HCT116 (cell line): ENCODE results near the gene TNFRSF6B. TPM values are rescaled to one million over a fixed set of nuclear protein-coding genes. Genes with fewer than 3 reads are reported as not detected.

Experiments
- ATAC-seq: fragments of 200-7000 bp; cut with Tn5 transposase; 2 replicates; pipeline ENCODE4 v1.9.1; 2020; ENCODE audit warnings: mild to moderate bottlenecking, moderate library complexity
- BruUV-seq: library from RNA; stranded (reverse); fragments of 400-500 nt; replicated peaks from 2 replicates; lab custom pipeline; 2021; lab: Mats Ljungman, UMichigan
- CTCF ChIA-PET: fragments of 300-600 bp; sonication (Branson Sonifier 250); formaldehyde crosslinking; loops from one replicate; lab custom pipeline; 2021; ENCODE audit warnings: antibody characterized with exemption; lab: Charles Lee
- POLR2A ChIA-PET: fragments of 300-600, 350-600 bp; sonication (Branson Sonifier 250); formaldehyde crosslinking; loops from one replicate; lab custom pipeline; 2021; ENCODE audit warnings: antibody characterized with exemption; lab: Charles Lee
- RAD21 ChIA-PET, 2 experiments: fragments of 300-600 bp; sonication (Branson Sonifier 250); formaldehyde crosslinking; loops; one replicate each; lab custom pipeline; 2023; ENCODE audit warnings: low total read pairs in 2 of 2; ENCODE audit not compliant: uncharacterized antibody in 2 of 2, unreplicated experiment in 2 of 2, low non-redundant PET in 1 of 2; lab: Charles Lee
- DNase-seq: peaks from one replicate; pipeline ENCODE4 v3.0.0-alpha.2; 2010; ENCODE audit warnings: low read depth, low spot score
- H2AFZ ChIP-seq: fragments of 200-600 bp; shearing (Covaris generic), sonication (generic); 2 replicates; pipeline ENCODE4 v1.6.1; 2017; ENCODE audit warnings: low read depth, mixed run types, mixed read lengths, antibody characterized with exemption, low read length; ENCODE audit not compliant: poor library complexity, severe bottlenecking
- H3K27ac ChIP-seq: 2 replicates; pipeline ENCODE4 v1.5.1; 2012; ENCODE audit warnings: low read depth, low read length
- H3K27me3 ChIP-seq: fragments of 200-600 bp; sonication (generic); 2 replicates; pipeline ENCODE4 v1.6.1; 2016; ENCODE audit warnings: mixed run types, low read length, mixed read lengths; ENCODE audit not compliant: insufficient read depth
- H3K36me3 ChIP-seq, 2 experiments: fragments of 200-500 bp in 1 of 2; fragments of 200-600 bp in 1 of 2; sonication (Bioruptor generic) in 1 of 2; sonication (generic) in 1 of 2; 2 replicates each; pipeline versions ENCODE4 v1.5.1 to v1.6.1; 2014 to 2016; ENCODE audit warnings: low read length in 2 of 2, inconsistent platforms in 1 of 2, mixed read lengths in 1 of 2, mixed run types in 1 of 2; ENCODE audit not compliant: insufficient read depth in 2 of 2, control insufficient read depth in 1 of 2
- H3K4me1 ChIP-seq, 2 experiments: fragments of 200-600 bp in 1 of 2; sonication (generic) in 1 of 2; 2 replicates each; pipeline versions ENCODE4 v1.5.1 to v1.6.1; 2012 to 2017; ENCODE audit warnings: low read length in 2 of 2, inconsistent platforms in 1 of 2, mild to moderate bottlenecking in 1 of 2, mixed read lengths in 1 of 2, mixed run types in 1 of 2, moderate library complexity in 1 of 2; ENCODE audit not compliant: insufficient read depth in 2 of 2, control insufficient read depth in 1 of 2
- H3K4me2 ChIP-seq: fragments of 200-600 bp; sonication (generic); 2 replicates; pipeline ENCODE4 v1.6.1; 2017; ENCODE audit warnings: mixed run types, low read length, mixed read lengths
- H3K4me3 ChIP-seq, 2 experiments: fragments of 200-600 bp in 1 of 2; sonication (generic) in 1 of 2; replicated peaks in 1 of 2; 2 replicates each; pipeline ENCODE4 v1.5.1; 2011 to 2016; ENCODE audit warnings: low read length in 2 of 2, control low read depth in 1 of 2, low read depth in 1 of 2, mild to moderate bottlenecking in 1 of 2, mixed read lengths in 1 of 2, mixed run types in 1 of 2
- H3K79me2 ChIP-seq: fragments of 200-600 bp; sonication (generic); 2 replicates; pipeline ENCODE4 v1.6.1; 2017; ENCODE audit warnings: mild to moderate bottlenecking, mixed run types, low read length, moderate library complexity, mixed read lengths; ENCODE audit not compliant: insufficient read depth
- H3K9ac ChIP-seq: fragments of 200-600 bp; sonication (generic); 2 replicates; pipeline ENCODE4 v1.6.1; 2016; ENCODE audit warnings: low read length, mixed read lengths
- H3K9me2 ChIP-seq: fragments of 200-600 bp; sonication (generic), shearing (Covaris generic); 2 replicates; pipeline ENCODE4 v1.6.1; 2017; ENCODE audit warnings: mixed run types, mild to moderate bottlenecking, moderate library complexity; ENCODE audit not compliant: insufficient read depth
- H3K9me3 ChIP-seq, 2 experiments: fragments of 200-500 bp in 1 of 2; fragments of 200-600 bp in 1 of 2; sonication (Bioruptor generic) in 1 of 2; sonication (generic) in 1 of 2; 2 replicates each; pipeline ENCODE4 v1.6.1; 2014 to 2017; ENCODE audit warnings: low read length in 2 of 2, mixed read lengths in 2 of 2, inconsistent platforms in 1 of 2, low read depth in 1 of 2, mild to moderate bottlenecking in 1 of 2, mixed run types in 1 of 2, moderate library complexity in 1 of 2; ENCODE audit not compliant: control insufficient read depth in 1 of 2, insufficient read depth in 1 of 2
- H4K20me1 ChIP-seq: fragments of 200-600 bp; sonication (generic), shearing (Covaris generic); 2 replicates; pipeline ENCODE4 v1.6.1; 2017; ENCODE audit warnings: mixed run types, mild to moderate bottlenecking, moderate library complexity; ENCODE audit not compliant: insufficient read depth
- CBX3 ChIP-seq: IDR thresholded peaks from 2 replicates; pipeline ENCODE4 v1.6.1; 2012; ENCODE audit warnings: low read depth
- CEBPB ChIP-seq: IDR thresholded peaks from 2 replicates; pipeline ENCODE4 v1.6.1; 2012; ENCODE audit warnings: low read depth
- EGR1 ChIP-seq: IDR thresholded peaks from 2 replicates; pipeline ENCODE4 v1.6.1; 2012; ENCODE audit warnings: low read depth
- ELF1 ChIP-seq: IDR thresholded peaks from 2 replicates; pipeline ENCODE4 v1.6.1; 2012; ENCODE audit warnings: low read depth, borderline replicate concordance
- EZH2 ChIP-seq: fragments of 200-600 bp; sonication (generic); IDR thresholded peaks from 2 replicates; pipeline ENCODE4 v1.6.1; 2017; ENCODE audit warnings: antibody characterized with exemption, mixed run types
- EZH2phosphoT487 ChIP-seq: fragments of 200-600 bp; IDR thresholded peaks from 2 replicates; pipeline ENCODE4 v1.6.1; 2018; ENCODE audit warnings: antibody characterized with exemption, borderline replicate concordance
- POLR2A ChIP-seq: IDR thresholded peaks from 2 replicates; pipeline ENCODE4 v1.7.0; 2011; ENCODE audit warnings: borderline replicate concordance; ENCODE audit not compliant: insufficient read depth, insufficient read length; ENCODE audit errors: extremely low read depth
- POLR2AphosphoS5 ChIP-seq: IDR thresholded peaks from 2 replicates; pipeline ENCODE4 v1.6.1; 2011; ENCODE audit warnings: mild to moderate bottlenecking, low read depth, low read length, moderate library complexity
- SP1 ChIP-seq: IDR thresholded peaks from 2 replicates; pipeline ENCODE4 v1.6.1; 2012; ENCODE audit warnings: low read depth
- SRF ChIP-seq: IDR thresholded peaks from 2 replicates; pipeline ENCODE4 v1.6.1; 2012; ENCODE audit warnings: low read depth
- TCF7L2 ChIP-seq: IDR thresholded peaks from 2 replicates; pipeline ENCODE4 v1.7.0; 2011; ENCODE audit warnings: borderline replicate concordance, inconsistent platforms; ENCODE audit not compliant: insufficient read depth, insufficient read length; ENCODE audit errors: extremely low read depth
- ZNF274 ChIP-seq: fragments of 200-500 bp; sonication (Bioruptor generic); IDR thresholded peaks from 2 replicates; pipeline ENCODE4 v1.6.1; 2014; ENCODE audit warnings: mild to moderate bottlenecking, low read depth, low read length, inconsistent platforms
- intact Hi-C: fragments of 100-400 bp; cut with micrococcal nuclease; formaldehyde crosslinking; loops from 2 replicates; pipeline ENCODE4 v1.10.0; 2022
- total RNA-seq: library from RNA; stranded (reverse); gene quantifications from one replicate; pipeline ENCODE4 v1.2.1, GENCODE V29; 2021; ENCODE audit not compliant: unreplicated experiment
- TF ChIP-seq, protein P1 (sequence below): IDR thresholded peaks from 2 replicates; pipeline ENCODE4 v1.6.1; 2012
- TF ChIP-seq, protein P2 (sequence below): IDR thresholded peaks from 2 replicates; pipeline ENCODE4 v1.6.1; 2011; ENCODE audit warnings: mild to moderate bottlenecking, low read length, moderate library complexity; ENCODE audit not compliant: insufficient replicate concordance; ENCODE audit errors: extremely low read depth

TNFRSF6B gene
- total RNA-seq, 1 experiment from 2014 or later: 147 TPM

GRCh38 chr20:63692436-63693082 is 3.9 kb upstream of the TNFRSF6B start:
- CTCF ChIA-PET: no interaction called here

DNA sequence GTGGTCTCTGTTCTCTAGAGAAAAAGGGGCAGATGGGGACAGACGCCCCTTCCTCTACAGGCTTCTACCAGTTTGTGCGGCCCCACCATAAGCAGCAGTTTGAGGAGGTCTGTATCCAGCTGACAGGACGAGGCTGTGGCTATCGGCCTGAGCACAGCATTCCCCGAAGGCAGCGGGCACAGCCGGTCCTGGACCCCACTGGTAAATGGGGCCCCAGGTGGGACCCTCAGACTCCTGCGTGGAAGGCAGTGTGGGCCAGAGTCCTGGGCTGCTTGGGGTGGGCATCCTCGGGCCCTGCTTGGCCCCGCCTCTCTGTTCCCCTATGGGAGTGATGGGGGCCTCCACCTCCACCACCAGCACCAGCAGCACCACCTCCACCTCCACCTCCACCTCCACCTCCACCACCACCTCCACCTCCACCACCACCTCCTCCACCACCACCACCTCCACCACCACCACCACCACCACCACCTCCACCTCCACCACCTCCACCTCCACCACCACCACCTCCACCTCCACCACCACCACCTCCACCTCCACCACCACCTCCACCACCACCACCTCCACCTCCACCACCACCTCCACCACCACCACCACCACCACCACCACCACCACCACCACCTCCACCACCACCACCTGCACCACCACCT is 3.2 kb upstream of the TNFRSF6B start:
- POLR2A ChIA-PET: no interaction called here
- no peak for TF ChIP-seq SRF
- no peak for TF ChIP-seq POLR2AphosphoS5
- no peak for TF ChIP-seq ZNF274
- TF ChIP-seq POLR2A: no peak
- TF ChIP-seq, protein P1, sequence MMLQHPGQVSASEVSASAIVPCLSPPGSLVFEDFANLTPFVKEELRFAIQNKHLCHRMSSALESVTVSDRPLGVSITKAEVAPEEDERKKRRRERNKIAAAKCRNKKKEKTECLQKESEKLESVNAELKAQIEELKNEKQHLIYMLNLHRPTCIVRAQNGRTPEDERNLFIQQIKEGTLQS: no peak
- TF ChIP-seq CBX3: no peak
- TF ChIP-seq ELF1: no peak
- TF ChIP-seq EZH2phosphoT487: no peak
- TF ChIP-seq, protein P2, sequence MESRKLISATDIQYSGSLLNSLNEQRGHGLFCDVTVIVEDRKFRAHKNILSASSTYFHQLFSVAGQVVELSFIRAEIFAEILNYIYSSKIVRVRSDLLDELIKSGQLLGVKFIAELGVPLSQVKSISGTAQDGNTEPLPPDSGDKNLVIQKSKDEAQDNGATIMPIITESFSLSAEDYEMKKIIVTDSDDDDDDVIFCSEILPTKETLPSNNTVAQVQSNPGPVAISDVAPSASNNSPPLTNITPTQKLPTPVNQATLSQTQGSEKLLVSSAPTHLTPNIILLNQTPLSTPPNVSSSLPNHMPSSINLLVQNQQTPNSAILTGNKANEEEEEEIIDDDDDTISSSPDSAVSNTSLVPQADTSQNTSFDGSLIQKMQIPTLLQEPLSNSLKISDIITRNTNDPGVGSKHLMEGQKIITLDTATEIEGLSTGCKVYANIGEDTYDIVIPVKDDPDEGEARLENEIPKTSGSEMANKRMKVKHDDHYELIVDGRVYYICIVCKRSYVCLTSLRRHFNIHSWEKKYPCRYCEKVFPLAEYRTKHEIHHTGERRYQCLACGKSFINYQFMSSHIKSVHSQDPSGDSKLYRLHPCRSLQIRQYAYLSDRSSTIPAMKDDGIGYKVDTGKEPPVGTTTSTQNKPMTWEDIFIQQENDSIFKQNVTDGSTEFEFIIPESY: no peak
- TF ChIP-seq TCF7L2: no peak
- TF ChIP-seq SP1: no peak
- no peak for TF ChIP-seq CEBPB
- no peak for TF ChIP-seq EGR1

More at GRCh38 chr20:63692436-63693082, 3.9 kb upstream of the TNFRSF6B start:
- DNase-seq (no peak), ATAC-seq (no peak)
- Histone ChIP-seq H3K4me2 (no peak overlapping the region), H3K9me3 (no peaks in the 10 kb centered on the region), H3K36me3 (peaks cover 0 to 8% of the 10 kb centered on the region in 2 experiments; a peak in 1 of 4 replicates), H3K9me2 (no peaks in the 10 kb centered on the region), H3K27me3 (no peaks in the 10 kb centered on the region), H3K27ac (peak overlapping the region; percentile 59; the same call in 1 of the 2 replicates), H3K79me2 (peaks cover 6% of the 10 kb centered on the region; the same call in 1 of the 2 replicates), H4K20me1 (no peaks in the 10 kb centered on the region), H3K4me3 (no peak overlapping the region), H2AFZ (no peak overlapping the region), H3K4me1 (peaks cover 21 to 65% of the 10 kb centered on the region in 2 experiments; a peak in 3 of 4 replicates), H3K9ac (no peak overlapping the region)
- no peak for TF ChIP-seq CEBPB
- TF ChIP-seq CBX3: no peak
- no peak for TF ChIP-seq SRF
- TF ChIP-seq EZH2: no peak
- no peak for TF ChIP-seq EGR1
- TF ChIP-seq, protein P1: no peak
- POLR2A ChIA-PET: interaction anchor here (1.8 kb wide), 1 partner anchor 11 kb away, joined by 7 read pairs; no protein-coding TSS in a partner anchor
- intact Hi-C loops: no loop called here
- BruUV-seq: no TSS peak
- RAD21 ChIA-PET: no interaction called here

More for the DNA sequence above, 3.2 kb upstream of the TNFRSF6B start:
- Histone ChIP-seq H3K27me3 (no peaks in the 10 kb centered on the region), H3K9me3 (no peaks in the 10 kb centered on the region), H3K9ac (no peak overlapping the region), H3K36me3 (peaks cover 0 to 8% of the 10 kb centered on the region in 2 experiments; a peak in 1 of 4 replicates), H3K4me3 (no peak overlapping the region), H3K4me2 (no peak overlapping the region), H4K20me1 (no peaks in the 10 kb centered on the region), H3K9me2 (no peaks in the 10 kb centered on the region), H3K79me2 (peaks cover 10% of the 10 kb centered on the region; the same call in 1 of the 2 replicates), H2AFZ (no peak overlapping the region), H3K4me1 (peaks cover 28 to 65% of the 10 kb centered on the region in 2 experiments; a peak in 3 of 4 replicates), H3K27ac (no peak overlapping the region; the same call in 1 of the 2 replicates)
- RAD21 ChIA-PET: no interaction called here
- no TSS peak for BruUV-seq
- intact Hi-C loops: no loop called here
- ATAC-seq (no peak), DNase-seq (no peak)
- CTCF ChIA-PET: no interaction called here
